K562 (cell line): ENCODE measurements around the gene SLCO3A1. TPM values are rescaled to one million over a fixed set of nuclear protein-coding genes. Genes with fewer than 3 reads are reported as not detected.
A peak's percentile ranks its signal among the peaks of the same experiment; 100 is the strongest.

Source experiments
- ATAC-seq: fragments of 200-7000 bp; cut with Tn5 transposase; 3 replicates; pipeline ENCODE4 v1.9.1; 2020; ENCODE audit warnings: moderate library complexity
- BruUV-seq: library from RNA; stranded (reverse); fragments of 400-500 nt; replicated peaks from 2 replicates; lab custom pipeline; 2021; lab: Mats Ljungman, UMichigan
- CTCF ChIA-PET: fragments of 300-600 bp; formaldehyde crosslinking; extraction: SDS; loops from one replicate; lab custom pipeline; 2021; ENCODE audit warnings: low intra/inter-chr PET ratio; lab: Yijun Ruan, JAX
- POLR2A ChIA-PET: fragments of 300-600, 350-650 bp; sonication (Branson Sonifier 250); formaldehyde crosslinking; extraction: SDS; loops from one replicate; lab custom pipeline; 2021; ENCODE audit warnings: antibody characterized with exemption, inconsistent platforms; lab: Yijun Ruan, JAX
- DNase-seq, 4 experiments: peaks; one replicate each; pipeline versions ENCODE4 v3.0.0 to v3.0.0-alpha.2; 2011 to 2018; ENCODE audit warnings: low spot score in 3 of 4, mixed read lengths in 3 of 4; ENCODE audit errors: extremely low read depth in 1 of 4
- FAIRE-seq: peaks from 2 replicates; lab custom pipeline; 2011; peaks lifted over from hg19 to GRCh38; lab: Jason Lieb, UNC
- H2AFZ ChIP-seq: 2 replicates; pipeline ENCODE4 v1.6.0; 2011; ENCODE audit warnings: low read depth, low read length, control low read depth, inconsistent platforms
- H3K27ac ChIP-seq: fragments of 200-600 bp; 3 replicates; pipeline ENCODE4 v1.8.0; 2011; ENCODE audit warnings: low read depth, mild to moderate bottlenecking, control low read depth, inconsistent platforms, low read length, moderate library complexity, mixed read lengths; ENCODE audit errors: extremely low read depth
- H3K27me3 ChIP-seq, 2 experiments: fragments of 300-600 bp in 1 of 2; 2 replicates in 1 of 2; 3 replicates in 1 of 2; pipeline versions ENCODE4 v1.6.0 to v1.8.0; 2011; ENCODE audit warnings: inconsistent platforms in 2 of 2, low read length in 2 of 2, mild to moderate bottlenecking in 1 of 2, mixed read lengths in 1 of 2, moderate library complexity in 1 of 2; ENCODE audit not compliant: control insufficient read depth in 2 of 2, insufficient read depth in 2 of 2
- H3K36me3 ChIP-seq: fragments of 300-600 bp; 3 replicates; pipeline ENCODE4 v1.8.0; 2011; ENCODE audit warnings: mild to moderate bottlenecking, low read length, inconsistent platforms; ENCODE audit not compliant: control insufficient read depth, insufficient read depth
- H3K4me1 ChIP-seq, 2 experiments: fragments of 200-600 bp in 1 of 2; replicated peaks in 1 of 2; 2 replicates in 1 of 2; 3 replicates in 1 of 2; pipeline versions ENCODE4 v1.5.1 to v1.8.0; 2011; ENCODE audit warnings: inconsistent platforms in 2 of 2, low read length in 2 of 2, mild to moderate bottlenecking in 1 of 2, mixed read lengths in 1 of 2, moderate library complexity in 1 of 2; ENCODE audit not compliant: control insufficient read depth in 2 of 2, insufficient read depth in 2 of 2
- H3K4me2 ChIP-seq: 2 replicates; pipeline ENCODE4 v1.6.1; 2011; ENCODE audit warnings: low read length, control low read depth, inconsistent platforms, mixed read lengths; ENCODE audit not compliant: insufficient read depth
- H3K4me3 ChIP-seq: fragments of 200-600 bp; sonication (generic), shearing (Covaris generic); 2 replicates; pipeline ENCODE4 v1.5.1; 2016; ENCODE audit warnings: control low read depth, inconsistent platforms
- H3K79me2 ChIP-seq: fragments of 200-600 bp; 3 replicates; pipeline ENCODE4 v1.8.0; 2011; ENCODE audit warnings: low read length, inconsistent platforms; ENCODE audit not compliant: control insufficient read depth, insufficient read depth
- H3K9ac ChIP-seq, 2 experiments: 2 replicates each; pipeline versions ENCODE4 v1.6.0 to v1.6.1; 2011; ENCODE audit warnings: low read depth in 2 of 2, low read length in 2 of 2, control low read depth in 1 of 2, inconsistent platforms in 1 of 2, mild to moderate bottlenecking in 1 of 2, mixed read lengths in 1 of 2; ENCODE audit not compliant: insufficient read depth in 1 of 2
- H3K9me1 ChIP-seq: one replicate; pipeline ENCODE4 v1.6.0; 2011; ENCODE audit warnings: inconsistent platforms, mild to moderate bottlenecking, low read length, moderate library complexity; ENCODE audit not compliant: control insufficient read depth, insufficient read depth
- H3K9me3 ChIP-seq: replicated peaks from 2 replicates; pipeline ENCODE4 v1.5.1; 2011; ENCODE audit warnings: low read depth, low read length, inconsistent platforms; ENCODE audit not compliant: control insufficient read depth, insufficient read depth
- H4K20me1 ChIP-seq: replicated peaks from 2 replicates; pipeline ENCODE4 v1.6.1; 2011; ENCODE audit warnings: low read length, inconsistent platforms, mixed read lengths; ENCODE audit not compliant: control insufficient read depth, insufficient read depth
- BHLHE40 ChIP-seq: IDR thresholded peaks from 2 replicates; pipeline ENCODE4 v1.6.1; 2011; ENCODE audit warnings: low read length, improper control_type of control experiment
- BRD4 ChIP-seq: fragments of 200-600 bp; sonication (generic); IDR thresholded peaks from 2 replicates; pipeline ENCODE4 v1.6.1; 2017; ENCODE audit warnings: inconsistent platforms
- CSDE1 ChIP-seq, 2 experiments: fragments of 450-650 bp; IDR thresholded peaks; 2 replicates each; pipeline ENCODE4 v1.6.1; 2016; ENCODE audit warnings: mild to moderate bottlenecking in 1 of 2
- NR2C2 ChIP-seq, 2 experiments: fragments of 200-800 bp in 1 of 2; sonication (Bioruptor generic) in 1 of 2; sonication (generic) in 1 of 2; formaldehyde crosslinking in 1 of 2; IDR thresholded peaks; 2 replicates each; pipeline versions ENCODE4 v1.6.1 to v1.8.0; 2016 to 2022; ENCODE audit warnings: mild to moderate bottlenecking in 1 of 2, missing compliant biosample characterization in 1 of 2, missing genetic modification characterization in 1 of 2, missing genetic modification reagents in 1 of 2
- PHF8 ChIP-seq: fragments of 200-600 bp; sonication (generic); IDR thresholded peaks from 2 replicates; pipeline ENCODE4 v1.6.1; 2012; ENCODE audit warnings: mixed run types, mild to moderate bottlenecking, inconsistent platforms, low read length, moderate library complexity, borderline replicate concordance
- POLR2AphosphoS5 ChIP-seq: IDR thresholded peaks from 2 replicates; pipeline ENCODE4 v1.6.1; 2011; ENCODE audit warnings: mild to moderate bottlenecking, low read depth, low read length, moderate library complexity; ENCODE audit not compliant: control insufficient read depth, insufficient read depth
- RBM14 ChIP-seq: fragments of 200-400 bp; formaldehyde crosslinking; IDR thresholded peaks from 2 replicates; pipeline ENCODE4 v1.6.1; 2018; ENCODE audit warnings: low read depth, mild to moderate bottlenecking, low read length, moderate library complexity, borderline replicate concordance; ENCODE audit not compliant: insufficient read depth
- RFX1 ChIP-seq: fragments of 450-650 bp; IDR thresholded peaks from 2 replicates; pipeline ENCODE4 v1.6.1; 2016; ENCODE audit warnings: mild to moderate bottlenecking, moderate library complexity
- SMAD4 ChIP-seq: fragments of 250-450 bp; sonication (Bioruptor Pico); conservative IDR thresholded peaks from 2 replicates; pipeline ENCODE4 v1.8.0; 2021; ENCODE audit warnings: inconsistent platforms, mild to moderate bottlenecking, moderate library complexity
- TARDBP ChIP-seq: fragments of 450-650 bp; IDR thresholded peaks from 2 replicates; pipeline ENCODE4 v1.6.1; 2016
- ZNF175 ChIP-seq: fragments of 200-800 bp; sonication (Bioruptor generic); IDR thresholded peaks from 2 replicates; pipeline ENCODE4 v1.6.1; 2016; ENCODE audit warnings: low read depth, mild to moderate bottlenecking, missing genetic modification characterization, missing compliant biosample characterization
- ZNF75A ChIP-seq: fragments of 450-650 bp; formaldehyde crosslinking; IDR thresholded peaks from 2 replicates; pipeline ENCODE4 v1.4.0; 2020; ENCODE audit warnings: mild to moderate bottlenecking
- WGBS: fragments of 100-300 bp; shearing (Covaris generic); methylation state at CpG from one replicate; pipeline ENCODE4 v1.1.6; 2016; ENCODE audit warnings: low coverage, mixed read lengths; ENCODE audit not compliant: insufficient coverage; ENCODE audit errors: missing lambda C conversion rate; 5-methylcytosine and 5-hydroxymethylcytosine counted together
- in situ Hi-C: fragments of 300-500 bp; cut with MboI; formaldehyde crosslinking; loops from 4 replicates; pipeline ENCODE4 v1.15.0; 2018; ENCODE audit warnings: inconsistent platforms, mixed read lengths
- intact Hi-C: fragments of 100-400 bp; cut with micrococcal nuclease; formaldehyde crosslinking; loops from 2 replicates; pipeline ENCODE4 v1.14.2; 2022
- polyA plus RNA-seq, 8 experiments: library from polyadenylated mRNA; depleted of rRNA in 4 of 8; stranded (reverse) in 5 of 8; unstranded in 3 of 8; fragments of >200 nt; fragmentation: Nextera tagmentation in 2 of 8; fragmentation: Illumina TruSeq in 1 of 8; extraction: Ambion mirVana in 2 of 8; extraction: Trizol in 1 of 8; gene quantifications; 2 replicates each; pipeline versions ENCODE4 v1.2.1 to v1.2.3, GENCODE V29; 2011 to 2014; ENCODE audit warnings: inconsistent platforms in 1 of 8, missing spikeins in 1 of 8
- total RNA-seq, 7 experiments: library from RNA; depleted of rRNA in 6 of 7; stranded (reverse); fragments of >200 nt in 6 of 7; fragmentation: Illumina TruSeq in 2 of 7; extraction: Trizol in 2 of 7; gene quantifications; 2 replicates each; pipeline versions ENCODE4 v1.2.1 to v1.2.3, GENCODE V29; 2011 to 2021; ENCODE audit warnings: low replicate concordance in 1 of 7

The SLCO3A1 gene
- total and polyA plus RNA-seq, 9 of the 15 experiments (the other 6 are each of a cell fraction or from before 2014, with no cell fraction given) = 0.01 to 0.84 (median 0.06) TPM; not detected in 3

DNA sequence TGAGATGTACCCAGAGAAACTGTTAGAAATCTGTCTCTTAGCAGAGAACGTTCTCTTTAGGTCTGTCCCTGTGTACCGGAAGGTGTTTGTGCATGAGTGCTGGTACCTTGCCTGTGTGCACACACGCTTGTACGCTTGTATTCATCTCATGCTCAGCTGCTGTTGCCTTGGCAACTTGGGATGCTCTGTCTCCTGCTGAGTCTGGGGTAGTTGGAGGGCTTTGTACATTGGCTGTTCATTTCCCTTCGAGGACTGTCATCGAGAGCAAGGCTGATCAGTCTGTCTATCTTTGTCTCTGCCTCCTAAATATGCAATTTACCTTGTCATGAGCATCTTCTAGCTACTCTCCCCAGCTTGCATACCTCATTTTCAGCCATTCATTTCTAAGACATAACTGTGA lies 147.2 kb downstream of the SLCO3A1 start:
- FAIRE-seq = no peak
- CTCF ChIA-PET = no interaction called here
- no peak for DNase-seq
- no peak overlapping the region for H3K4me2 ChIP-seq
- no peak overlapping the region for H3K9ac ChIP-seq
- H3K36me3 ChIP-seq = no peaks in the 10 kb centered on the region
- intact Hi-C loops (no loop called here), in situ Hi-C loops (no loop called here)
- no peak overlapping the region for H2AFZ ChIP-seq
- no peak overlapping the region for H3K4me3 ChIP-seq
- ATAC-seq = no peak
- peaks cover 2% of the 10 kb centered on the region; the same call in 1 of the 2 replicates for H4K20me1 ChIP-seq
- no peaks in the 10 kb centered on the region for H3K79me2 ChIP-seq
- H3K9me3 ChIP-seq = no peaks in the 10 kb centered on the region
- H3K4me1 ChIP-seq = no peaks in the 10 kb centered on the region
- TF ChIP-seq RFX1 (peak; percentile 36), NR2C2 (CRISPR knock-in tag; IDR thresholded peaks at IDR 0.05) (no peak), NR2C2 (tag; IDR thresholded peaks at IDR 0.05) (no peak)
- H3K9me1 ChIP-seq = no peaks in the 10 kb centered on the region
- no peak overlapping the region for H3K27ac ChIP-seq
- no TSS peak for BruUV-seq
- POLR2A ChIA-PET = interaction anchor here (0.6 kb wide), 1 partner anchor 1630 kb away, joined by 3 read pairs; no protein-coding TSS in a partner anchor
- 0% methylated on average over 6 of the region's 6 CpGs for WGBS
- peaks cover 0 to 14% of the 10 kb centered on the region in 2 experiments; a peak in 2 of 5 replicates for H3K27me3 ChIP-seq

DNA sequence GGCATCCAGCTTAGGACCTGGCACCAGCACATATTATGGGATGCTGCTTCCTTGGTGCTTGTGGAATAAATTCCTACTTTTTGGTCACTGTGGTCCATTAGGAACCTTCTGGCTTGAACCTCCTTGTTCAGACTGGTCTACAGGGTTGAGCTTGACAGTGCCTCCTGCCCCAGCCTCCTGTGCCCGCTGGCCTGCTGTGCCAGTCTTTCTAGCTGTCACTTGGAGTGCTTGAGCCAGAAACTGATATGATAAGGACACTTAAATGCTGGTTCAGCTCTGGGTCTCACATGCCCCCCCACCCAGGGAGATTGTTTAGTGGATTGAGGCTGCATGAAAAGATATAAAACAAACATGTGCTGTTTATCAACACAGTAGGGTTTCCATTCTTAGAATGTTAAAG lies 147.8 kb downstream of the SLCO3A1 start:
- ChIA-PET CTCF (no interaction called here), POLR2A (interaction anchor here (0.6 kb wide), 1 partner anchor 1631 kb away, joined by 3 read pairs; no protein-coding TSS in a partner anchor)
- FAIRE-seq (no peak), DNase-seq (no peak), ATAC-seq (no peak)
- no peak overlapping the region for H2AFZ ChIP-seq
- no peaks in the 10 kb centered on the region for H3K36me3 ChIP-seq
- no TSS peak for BruUV-seq
- in situ Hi-C loops = no loop called here
- peaks cover 3% of the 10 kb centered on the region; the same call in 1 of the 2 replicates for H4K20me1 ChIP-seq
- intact Hi-C loops = no loop called here
- H3K27ac ChIP-seq = no peak overlapping the region
- H3K9ac ChIP-seq = no peak overlapping the region
- no peaks in the 10 kb centered on the region for H3K79me2 ChIP-seq
- H3K4me2 ChIP-seq = no peak overlapping the region
- H3K9me3 ChIP-seq = no peaks in the 10 kb centered on the region
- no peaks in the 10 kb centered on the region for H3K4me1 ChIP-seq
- H3K4me3 ChIP-seq = no peak overlapping the region
- peaks cover 0 to 14% of the 10 kb centered on the region in 2 experiments; a peak in 2 of 5 replicates for H3K27me3 ChIP-seq
- WGBS = 0% methylated on average over 1 of the region's 1 CpG
- H3K9me1 ChIP-seq = no peaks in the 10 kb centered on the region
- no peak for TF ChIP-seq BHLHE40
- TF ChIP-seq TARDBP = no peak
- TF ChIP-seq CSDE1 (IDR thresholded peaks at IDR 0.05) = no peak
- TF ChIP-seq SMAD4 = no peak
- TF ChIP-seq BRD4 = no peak
- no peak for TF ChIP-seq PHF8
- TF ChIP-seq ZNF75A (CRISPR knock-in tag) = no peak
- TF ChIP-seq POLR2AphosphoS5 = no peak
- no peak for TF ChIP-seq RBM14
- TF ChIP-seq ZNF175 (CRISPR knock-in tag) = no peak
